Measurements from ENCODE around the gene STYXL2.

STYXL2 gene

DNA sequence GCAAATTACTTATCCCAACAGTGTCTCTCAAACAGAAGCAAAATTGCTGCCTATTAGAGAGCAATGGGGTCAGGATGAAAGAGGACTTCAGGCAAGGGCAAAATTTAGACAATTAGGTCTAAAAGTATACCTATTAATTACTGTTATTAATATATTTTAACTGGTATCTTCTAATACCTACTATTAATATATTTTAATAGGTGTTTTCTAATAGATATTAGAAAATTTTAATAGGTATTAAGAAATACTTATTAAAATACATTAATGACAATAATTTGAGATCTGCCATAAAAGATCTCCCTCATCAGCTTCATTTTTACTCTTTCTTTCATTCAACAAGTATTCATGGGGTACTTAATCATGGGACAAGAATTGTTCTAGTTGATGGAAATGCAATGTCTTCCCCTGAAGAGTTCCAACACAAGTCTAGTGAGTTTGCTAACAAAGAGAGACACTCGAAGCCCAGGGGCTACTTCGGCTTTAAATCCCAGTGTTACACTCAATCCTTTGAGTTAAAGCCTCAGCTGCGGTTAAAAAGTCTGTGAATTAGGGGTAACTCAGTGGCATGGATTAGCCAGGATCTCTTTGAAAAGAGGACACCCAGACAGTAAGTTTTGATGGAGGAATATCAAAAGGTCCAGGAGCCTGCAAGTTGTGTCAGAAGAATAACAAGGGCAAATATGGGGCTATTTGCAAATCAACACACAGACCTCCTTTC lies 44.1 kb downstream of the STYXL2 start:
- TF ChIP-seq, protein P1, sequence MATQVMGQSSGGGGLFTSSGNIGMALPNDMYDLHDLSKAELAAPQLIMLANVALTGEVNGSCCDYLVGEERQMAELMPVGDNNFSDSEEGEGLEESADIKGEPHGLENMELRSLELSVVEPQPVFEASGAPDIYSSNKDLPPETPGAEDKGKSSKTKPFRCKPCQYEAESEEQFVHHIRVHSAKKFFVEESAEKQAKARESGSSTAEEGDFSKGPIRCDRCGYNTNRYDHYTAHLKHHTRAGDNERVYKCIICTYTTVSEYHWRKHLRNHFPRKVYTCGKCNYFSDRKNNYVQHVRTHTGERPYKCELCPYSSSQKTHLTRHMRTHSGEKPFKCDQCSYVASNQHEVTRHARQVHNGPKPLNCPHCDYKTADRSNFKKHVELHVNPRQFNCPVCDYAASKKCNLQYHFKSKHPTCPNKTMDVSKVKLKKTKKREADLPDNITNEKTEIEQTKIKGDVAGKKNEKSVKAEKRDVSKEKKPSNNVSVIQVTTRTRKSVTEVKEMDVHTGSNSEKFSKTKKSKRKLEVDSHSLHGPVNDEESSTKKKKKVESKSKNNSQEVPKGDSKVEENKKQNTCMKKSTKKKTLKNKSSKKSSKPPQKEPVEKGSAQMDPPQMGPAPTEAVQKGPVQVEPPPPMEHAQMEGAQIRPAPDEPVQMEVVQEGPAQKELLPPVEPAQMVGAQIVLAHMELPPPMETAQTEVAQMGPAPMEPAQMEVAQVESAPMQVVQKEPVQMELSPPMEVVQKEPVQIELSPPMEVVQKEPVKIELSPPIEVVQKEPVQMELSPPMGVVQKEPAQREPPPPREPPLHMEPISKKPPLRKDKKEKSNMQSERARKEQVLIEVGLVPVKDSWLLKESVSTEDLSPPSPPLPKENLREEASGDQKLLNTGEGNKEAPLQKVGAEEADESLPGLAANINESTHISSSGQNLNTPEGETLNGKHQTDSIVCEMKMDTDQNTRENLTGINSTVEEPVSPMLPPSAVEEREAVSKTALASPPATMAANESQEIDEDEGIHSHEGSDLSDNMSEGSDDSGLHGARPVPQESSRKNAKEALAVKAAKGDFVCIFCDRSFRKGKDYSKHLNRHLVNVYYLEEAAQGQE (IDR thresholded peaks at IDR 0.05; ENCODE audit: insufficient replicate concordance, low read depth), result no peak
- TF ChIP-seq SPI1 (IDR thresholded peaks at IDR 0.05; ENCODE audit: borderline replicate concordance, low read depth), result no peak
- no peak for TF ChIP-seq GABPA (IDR thresholded peaks at IDR 0.05; ENCODE audit: low read depth)
- no peak for TF ChIP-seq POLR2AphosphoS5 (IDR thresholded peaks at IDR 0.05; ENCODE audit: low read depth)
- TF ChIP-seq, protein P2, sequence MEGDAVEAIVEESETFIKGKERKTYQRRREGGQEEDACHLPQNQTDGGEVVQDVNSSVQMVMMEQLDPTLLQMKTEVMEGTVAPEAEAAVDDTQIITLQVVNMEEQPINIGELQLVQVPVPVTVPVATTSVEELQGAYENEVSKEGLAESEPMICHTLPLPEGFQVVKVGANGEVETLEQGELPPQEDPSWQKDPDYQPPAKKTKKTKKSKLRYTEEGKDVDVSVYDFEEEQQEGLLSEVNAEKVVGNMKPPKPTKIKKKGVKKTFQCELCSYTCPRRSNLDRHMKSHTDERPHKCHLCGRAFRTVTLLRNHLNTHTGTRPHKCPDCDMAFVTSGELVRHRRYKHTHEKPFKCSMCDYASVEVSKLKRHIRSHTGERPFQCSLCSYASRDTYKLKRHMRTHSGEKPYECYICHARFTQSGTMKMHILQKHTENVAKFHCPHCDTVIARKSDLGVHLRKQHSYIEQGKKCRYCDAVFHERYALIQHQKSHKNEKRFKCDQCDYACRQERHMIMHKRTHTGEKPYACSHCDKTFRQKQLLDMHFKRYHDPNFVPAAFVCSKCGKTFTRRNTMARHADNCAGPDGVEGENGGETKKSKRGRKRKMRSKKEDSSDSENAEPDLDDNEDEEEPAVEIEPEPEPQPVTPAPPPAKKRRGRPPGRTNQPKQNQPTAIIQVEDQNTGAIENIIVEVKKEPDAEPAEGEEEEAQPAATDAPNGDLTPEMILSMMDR (IDR thresholded peaks at IDR 0.05; ENCODE audit: insufficient read depth, low read length), result no peak
- Histone ChIP-seq H3K27ac (replicated peaks) (no peak overlapping the region), H3K4me3 (replicated peaks; ENCODE audit: insufficient read depth, low read length) (no peak overlapping the region), H3K27me3 (ENCODE audit: insufficient read depth, poor library complexity, severe bottlenecking) (no peaks in the 10 kb centered on the region)
- no peak for DNase-seq (ENCODE audit: low read depth in 1 of 2, low spot score in 1 of 2)

DNA sequence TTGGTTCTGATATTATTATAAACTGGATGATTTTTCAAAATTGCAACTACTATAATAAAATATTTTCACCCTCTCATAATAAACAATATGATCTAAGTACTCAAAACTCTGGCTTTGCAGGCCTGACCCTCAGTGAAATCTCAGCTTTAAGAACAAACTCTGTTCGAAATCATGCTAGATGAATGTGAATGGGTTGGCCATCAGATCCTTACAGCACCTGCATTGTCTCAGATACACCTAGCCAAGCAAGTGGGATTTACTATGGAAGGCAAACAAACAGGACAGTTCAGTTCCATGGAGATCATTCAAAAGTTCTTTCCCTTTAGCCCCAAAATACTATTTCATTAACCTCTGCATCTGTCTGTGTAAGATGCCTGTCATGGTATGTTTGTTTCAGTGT lies 44.8 kb downstream of the STYXL2 start:
- Histone ChIP-seq H3K4me3 (replicated peaks; ENCODE audit: insufficient read depth, low read length) (no peak overlapping the region), H3K27ac (replicated peaks) (no peak overlapping the region), H3K27me3 (ENCODE audit: insufficient read depth, poor library complexity, severe bottlenecking) (no peaks in the 10 kb centered on the region)
- TF ChIP-seq POLR2AphosphoS5 (IDR thresholded peaks at IDR 0.05; ENCODE audit: low read depth), result no peak
- TF ChIP-seq, protein P2 (IDR thresholded peaks at IDR 0.05; ENCODE audit: insufficient read depth, low read length), result no peak
- TF ChIP-seq GABPA (IDR thresholded peaks at IDR 0.05; ENCODE audit: low read depth), result no peak
- no peak for TF ChIP-seq SPI1 (IDR thresholded peaks at IDR 0.05; ENCODE audit: borderline replicate concordance, low read depth)
- TF ChIP-seq, protein P1 (IDR thresholded peaks at IDR 0.05; ENCODE audit: insufficient replicate concordance, low read depth), result no peak
- no peak for DNase-seq (ENCODE audit: low read depth in 1 of 2, low spot score in 1 of 2)

DNA sequence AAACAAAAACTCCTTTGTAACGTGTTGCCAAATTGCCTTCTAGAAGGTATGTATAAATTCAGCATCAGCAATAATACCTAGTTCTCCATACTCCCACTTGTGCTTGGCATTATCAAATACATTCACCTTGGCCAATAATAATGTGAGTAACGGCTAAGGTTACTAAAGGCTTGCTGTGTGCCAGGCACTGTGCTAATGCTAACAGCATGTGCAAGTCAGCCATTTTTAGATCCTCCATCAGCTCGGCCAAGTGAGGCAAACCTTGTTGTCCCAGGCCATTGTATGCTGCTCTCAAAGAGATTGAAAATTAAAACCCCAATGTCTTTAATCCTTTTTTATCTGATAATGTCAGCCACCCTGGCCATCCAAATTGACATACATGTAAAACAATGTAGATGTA lies 48.1 kb downstream of the STYXL2 start:
- no peak for TF ChIP-seq POLR2AphosphoS5 (IDR thresholded peaks at IDR 0.05; ENCODE audit: low read depth)
- TF ChIP-seq, protein P2 (IDR thresholded peaks at IDR 0.05; ENCODE audit: insufficient read depth, low read length), result no peak
- no peak for TF ChIP-seq SPI1 (IDR thresholded peaks at IDR 0.05; ENCODE audit: borderline replicate concordance, low read depth)
- TF ChIP-seq GABPA (IDR thresholded peaks at IDR 0.05; ENCODE audit: low read depth), result no peak
- TF ChIP-seq, protein P1 (IDR thresholded peaks at IDR 0.05; ENCODE audit: insufficient replicate concordance, low read depth), result no peak
- Histone ChIP-seq H3K27ac (replicated peaks) (no peak overlapping the region), H3K4me3 (replicated peaks; ENCODE audit: insufficient read depth, low read length) (no peak overlapping the region), H3K27me3 (ENCODE audit: insufficient read depth, poor library complexity, severe bottlenecking) (no peaks in the 10 kb centered on the region)
- DNase-seq (ENCODE audit: low read depth in 1 of 2, low spot score in 1 of 2), result no peak

All from HL-60 (cell line).